ENCODE data around the gene TNIK.
A peak's percentile ranks its signal among the peaks of the same experiment; 100 is the strongest.

The TNIK gene

DNA sequence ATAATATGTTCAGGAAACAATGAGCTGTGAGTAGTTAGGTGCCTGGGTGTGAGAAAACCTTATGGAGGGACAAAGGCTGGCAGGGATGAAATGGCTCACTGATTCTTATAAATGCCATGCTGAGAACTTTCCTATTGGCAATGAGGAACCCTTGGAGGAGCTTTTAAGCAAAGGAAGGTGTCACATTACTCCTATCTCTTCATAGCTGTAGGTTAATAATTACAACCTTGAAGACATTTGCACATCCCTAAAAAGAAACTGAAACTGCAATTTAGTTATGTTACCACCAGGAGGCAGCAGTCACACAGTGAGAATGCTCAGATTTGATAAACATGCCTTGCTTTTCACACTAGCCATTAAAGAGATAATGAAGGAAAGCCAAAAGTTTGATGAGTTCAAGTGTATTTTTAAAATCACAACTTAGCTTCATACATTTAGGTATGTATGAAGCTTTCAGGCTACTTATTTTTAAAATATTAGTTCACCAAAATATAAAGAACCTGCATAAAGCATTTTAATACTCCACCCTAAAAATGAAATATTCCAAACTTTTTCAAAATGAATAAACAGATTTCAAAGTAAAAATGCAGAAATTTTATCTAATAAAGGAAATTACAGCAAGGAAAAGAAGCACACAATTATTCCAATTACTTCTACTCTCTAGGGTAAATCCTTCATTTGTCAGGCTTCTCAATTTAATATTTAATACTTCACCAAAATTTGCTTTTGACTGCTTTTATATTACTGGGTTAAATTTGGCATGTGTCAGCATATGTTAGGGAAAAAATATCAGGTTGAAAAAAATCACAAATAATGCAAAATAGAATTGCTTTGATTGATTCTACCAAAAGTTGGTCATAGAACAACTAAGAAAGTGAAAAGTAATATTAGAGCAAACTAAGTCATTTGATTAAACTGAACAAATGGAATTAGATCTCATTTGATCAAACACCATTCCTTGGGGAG lies 296.8 kb downstream of the TNIK start:
- no peaks in the 10 kb centered on the region for H4K20me1 ChIP-seq (ENCODE audit: control insufficient read depth, insufficient read depth, low read depth, low read length)
- no peaks in the 10 kb centered on the region for H3K36me3 ChIP-seq (ENCODE audit: control insufficient read depth, low read length)
- no peaks in the 10 kb centered on the region for H3K9me2 ChIP-seq (replicated peaks; ENCODE audit: control insufficient read depth, low read length)
- no peak overlapping the region for H3K4me2 ChIP-seq (ENCODE audit: low read length)
- no peaks in the 10 kb centered on the region for H3F3A ChIP-seq (ENCODE audit: control insufficient read depth, insufficient read depth)
- no peak overlapping the region for H3K27ac ChIP-seq (ENCODE audit: low read depth, low read length)
- no peaks in the 10 kb centered on the region for H3K79me2 ChIP-seq (ENCODE audit: control insufficient read depth, low read length)
- H3K27me3 ChIP-seq (ENCODE audit: control insufficient read depth, low read length): no peaks in the 10 kb centered on the region
- H3K4me3 ChIP-seq (ENCODE audit: low read length): no peak overlapping the region
- peaks cover 6% of the 10 kb centered on the region for H3K9me3 ChIP-seq (ENCODE audit: control insufficient read depth, insufficient read depth, low read length)
- H3K4me1 ChIP-seq (ENCODE audit: control insufficient read depth, low read length): no peaks in the 10 kb centered on the region
- TF ChIP-seq, protein P1, sequence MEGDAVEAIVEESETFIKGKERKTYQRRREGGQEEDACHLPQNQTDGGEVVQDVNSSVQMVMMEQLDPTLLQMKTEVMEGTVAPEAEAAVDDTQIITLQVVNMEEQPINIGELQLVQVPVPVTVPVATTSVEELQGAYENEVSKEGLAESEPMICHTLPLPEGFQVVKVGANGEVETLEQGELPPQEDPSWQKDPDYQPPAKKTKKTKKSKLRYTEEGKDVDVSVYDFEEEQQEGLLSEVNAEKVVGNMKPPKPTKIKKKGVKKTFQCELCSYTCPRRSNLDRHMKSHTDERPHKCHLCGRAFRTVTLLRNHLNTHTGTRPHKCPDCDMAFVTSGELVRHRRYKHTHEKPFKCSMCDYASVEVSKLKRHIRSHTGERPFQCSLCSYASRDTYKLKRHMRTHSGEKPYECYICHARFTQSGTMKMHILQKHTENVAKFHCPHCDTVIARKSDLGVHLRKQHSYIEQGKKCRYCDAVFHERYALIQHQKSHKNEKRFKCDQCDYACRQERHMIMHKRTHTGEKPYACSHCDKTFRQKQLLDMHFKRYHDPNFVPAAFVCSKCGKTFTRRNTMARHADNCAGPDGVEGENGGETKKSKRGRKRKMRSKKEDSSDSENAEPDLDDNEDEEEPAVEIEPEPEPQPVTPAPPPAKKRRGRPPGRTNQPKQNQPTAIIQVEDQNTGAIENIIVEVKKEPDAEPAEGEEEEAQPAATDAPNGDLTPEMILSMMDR (IDR thresholded peaks at IDR 0.05; ENCODE audit: low read depth, low read length, poor library complexity, severe bottlenecking): peak; percentile 77
- TF ChIP-seq EZH2phosphoT487 (IDR thresholded peaks at IDR 0.05; ENCODE audit: borderline replicate concordance, low read length): no peak

DNA sequence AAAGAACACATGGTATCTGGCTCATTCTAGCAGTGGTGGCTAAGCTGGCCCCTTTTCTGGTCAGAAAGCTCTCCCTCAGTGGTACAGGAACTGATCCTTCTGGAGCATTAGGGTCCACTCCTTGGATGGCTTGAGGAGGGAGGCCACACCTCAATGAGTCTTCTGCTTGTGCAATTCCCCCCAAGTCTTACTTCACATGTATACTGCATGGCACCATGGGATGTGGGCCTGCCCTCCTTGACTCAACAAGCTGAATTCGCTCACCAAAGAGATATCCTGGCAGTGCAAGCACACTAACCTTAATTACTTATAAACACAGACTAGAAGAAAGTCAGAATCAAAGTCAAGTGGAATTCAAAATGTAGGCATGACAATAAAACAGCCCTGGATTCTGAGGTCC lies 299.9 kb downstream of the TNIK start:
- no peak overlapping the region for H3K4me2 ChIP-seq (ENCODE audit: low read length)
- H4K20me1 ChIP-seq (ENCODE audit: control insufficient read depth, insufficient read depth, low read depth, low read length): no peaks in the 10 kb centered on the region
- H3K9me3 ChIP-seq (ENCODE audit: control insufficient read depth, insufficient read depth, low read length): peaks cover 6% of the 10 kb centered on the region
- H3K4me1 ChIP-seq (ENCODE audit: control insufficient read depth, low read length): no peaks in the 10 kb centered on the region
- no peak overlapping the region for H3K4me3 ChIP-seq (ENCODE audit: low read length)
- H3K79me2 ChIP-seq (ENCODE audit: control insufficient read depth, low read length): no peaks in the 10 kb centered on the region
- no peaks in the 10 kb centered on the region for H3K27me3 ChIP-seq (ENCODE audit: control insufficient read depth, low read length)
- no peaks in the 10 kb centered on the region for H3F3A ChIP-seq (ENCODE audit: control insufficient read depth, insufficient read depth)
- no peak overlapping the region for H3K27ac ChIP-seq (ENCODE audit: low read depth, low read length)
- H3K36me3 ChIP-seq (ENCODE audit: control insufficient read depth, low read length): no peaks in the 10 kb centered on the region
- no peak for TF ChIP-seq EZH2phosphoT487 (IDR thresholded peaks at IDR 0.05; ENCODE audit: borderline replicate concordance, low read length)
- TF ChIP-seq, protein P1 (IDR thresholded peaks at IDR 0.05; ENCODE audit: low read depth, low read length, poor library complexity, severe bottlenecking): no peak
- H3K9me2 ChIP-seq (replicated peaks; ENCODE audit: control insufficient read depth, low read length): no peaks in the 10 kb centered on the region

DNA sequence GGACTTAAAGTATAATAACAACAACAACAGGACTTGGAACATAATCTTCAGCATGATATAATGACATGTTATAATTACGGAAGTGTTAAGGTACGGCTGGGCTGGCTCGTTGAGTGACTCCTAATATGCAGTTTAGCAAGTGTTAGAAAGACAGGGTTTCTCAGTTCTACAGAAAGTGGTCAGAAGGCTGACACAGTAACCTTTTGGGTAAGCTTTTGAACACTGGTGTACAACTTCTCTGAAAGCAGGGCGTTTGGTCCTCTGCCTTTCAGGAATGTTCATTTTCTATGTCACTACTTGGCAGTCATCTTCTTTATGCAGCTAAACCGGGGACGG lies 300.4 kb downstream of the TNIK start:
- TF ChIP-seq, protein P1 (IDR thresholded peaks at IDR 0.05; ENCODE audit: low read depth, low read length, poor library complexity, severe bottlenecking): no peak
- no peak for TF ChIP-seq EZH2phosphoT487 (IDR thresholded peaks at IDR 0.05; ENCODE audit: borderline replicate concordance, low read length)
- no peaks in the 10 kb centered on the region for H3K36me3 ChIP-seq (ENCODE audit: control insufficient read depth, low read length)

More for the DNA sequence above, 300.4 kb downstream of the TNIK start:
- Histone ChIP-seq H3K9me2 (replicated peaks; ENCODE audit: control insufficient read depth, low read length) (no peaks in the 10 kb centered on the region), H3K9me3 (ENCODE audit: control insufficient read depth, insufficient read depth, low read length) (peaks cover 6% of the 10 kb centered on the region), H3K27ac (ENCODE audit: low read depth, low read length) (no peak overlapping the region), H3K4me2 (ENCODE audit: low read length) (no peak overlapping the region), H3K4me3 (ENCODE audit: low read length) (no peak overlapping the region), H3K79me2 (ENCODE audit: control insufficient read depth, low read length) (no peaks in the 10 kb centered on the region), H3K4me1 (ENCODE audit: control insufficient read depth, low read length) (no peaks in the 10 kb centered on the region), H3K27me3 (ENCODE audit: control insufficient read depth, low read length) (no peaks in the 10 kb centered on the region), H3F3A (ENCODE audit: control insufficient read depth, insufficient read depth) (no peaks in the 10 kb centered on the region), H4K20me1 (ENCODE audit: control insufficient read depth, insufficient read depth, low read depth, low read length) (no peaks in the 10 kb centered on the region)

Measured in DOHH2 (cell line).